ENCODE results near the gene DOLPP1.

The DOLPP1 gene

DNA sequence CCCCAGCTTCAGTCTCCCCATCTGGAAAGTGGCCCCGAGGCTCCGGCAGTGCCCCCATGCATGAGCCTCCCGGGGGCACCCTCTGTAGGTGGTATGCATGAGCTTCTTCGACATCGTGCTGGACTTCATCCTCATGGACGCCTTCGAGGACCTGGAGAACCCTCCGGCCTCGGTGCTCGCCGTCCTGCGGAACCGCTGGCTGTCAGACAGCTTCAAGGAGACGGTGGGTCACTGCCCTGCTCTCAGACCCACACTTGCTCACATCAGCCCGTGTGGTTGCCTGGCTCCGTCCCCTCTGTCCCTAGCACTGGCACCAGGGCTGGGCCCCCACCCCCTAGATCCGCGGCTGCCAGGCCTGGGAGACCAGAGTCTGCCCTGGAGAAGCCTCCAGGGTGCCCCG is 12.8 kb upstream of the DOLPP1 start:
- no peak for DNase-seq

DNA sequence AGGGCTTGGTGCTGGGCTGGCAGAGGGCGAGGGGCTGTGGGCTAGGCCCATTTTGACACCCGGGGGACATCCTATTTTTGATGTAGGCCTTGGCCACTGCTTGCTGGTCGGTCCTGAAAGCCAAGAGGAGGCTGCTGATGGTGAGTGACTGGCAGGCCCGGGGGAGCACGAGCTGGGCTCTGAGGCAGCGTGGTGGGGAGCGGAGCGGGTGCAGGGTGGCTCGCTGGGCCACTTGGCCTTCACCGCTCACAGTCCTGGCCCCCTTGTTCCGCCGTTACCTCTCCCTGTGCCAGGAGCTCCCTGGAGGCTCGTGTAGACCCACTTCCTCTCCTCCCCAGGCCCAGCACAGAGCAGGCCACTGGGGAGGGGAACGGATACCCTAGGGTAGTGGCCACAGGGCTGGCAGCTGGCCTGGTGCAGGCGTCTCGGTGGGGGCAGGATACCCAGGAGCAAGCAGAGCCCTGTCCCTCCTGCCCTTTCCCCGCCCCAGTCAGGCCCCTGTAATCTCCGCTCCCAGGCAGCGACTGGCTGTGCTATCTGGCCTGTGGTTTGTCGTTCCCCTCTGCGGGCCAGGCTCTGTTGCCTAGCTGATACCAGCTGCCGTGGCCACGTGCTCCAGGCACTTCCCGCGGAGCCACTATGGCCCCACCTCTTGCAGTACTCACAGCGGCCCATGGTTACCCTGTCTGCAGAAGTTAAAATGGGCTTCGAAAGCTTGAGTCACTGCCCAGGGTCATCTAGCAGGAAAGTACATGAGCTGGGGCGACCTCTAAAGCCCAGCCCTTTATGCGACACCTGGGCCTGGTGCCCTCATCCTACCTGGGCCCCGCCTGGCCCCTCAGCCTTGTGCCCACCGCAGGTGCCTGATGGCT is 11.7 kb upstream of the DOLPP1 start:
- no peak for DNase-seq

GRCh38 chr9:129069862-129070641 is 10.9 kb upstream of the DOLPP1 start:
- no peak for DNase-seq

DNA sequence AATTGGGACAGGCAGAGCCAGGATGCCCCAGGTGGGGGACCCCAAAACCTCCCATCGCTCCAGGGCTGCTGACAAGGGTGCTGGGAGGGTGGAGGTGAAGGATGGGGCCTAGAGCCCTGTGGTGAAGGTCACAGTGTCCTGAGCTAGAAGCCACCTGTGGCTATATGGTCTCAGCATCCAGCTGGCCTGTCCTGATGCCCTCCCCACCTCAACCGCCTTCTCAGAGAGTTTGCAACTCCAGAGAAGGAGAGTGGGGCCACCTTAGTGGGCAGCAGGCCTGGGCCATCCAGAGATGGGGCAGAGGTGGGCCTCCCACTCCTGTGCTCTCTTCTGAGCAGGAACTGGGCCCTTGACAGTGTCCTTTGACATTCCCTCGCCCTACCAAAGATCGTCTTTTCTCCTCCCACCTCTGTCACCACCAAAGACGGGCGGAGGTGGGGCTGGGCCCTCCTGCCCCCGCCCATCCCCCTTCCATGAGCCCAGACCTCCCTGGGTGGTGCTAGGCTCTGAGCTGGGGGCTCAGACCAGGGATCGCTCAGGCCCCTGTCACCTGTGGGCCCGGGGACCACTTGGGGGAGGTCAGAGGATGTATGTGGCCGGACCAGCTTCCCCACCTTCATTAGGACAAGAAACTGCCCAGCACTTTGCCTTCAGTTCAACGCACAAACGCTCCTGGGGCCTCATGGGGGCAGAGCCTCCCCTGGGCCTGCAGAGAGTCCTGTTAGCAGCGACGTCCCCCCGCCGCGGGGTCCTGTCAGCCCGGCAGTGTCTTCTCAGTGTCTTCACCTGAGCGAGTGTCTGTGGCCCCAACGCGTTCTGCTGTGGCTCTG is 10.0 kb upstream of the DOLPP1 start:
- DNase-seq, result no peak

GRCh38 chr9:129071526-129072126 is 9.3 kb upstream of the DOLPP1 start:
- no peak for DNase-seq

GRCh38 chr9:129072171-129072570 is 8.7 kb upstream of the DOLPP1 start:
- no peak for DNase-seq

DNA sequence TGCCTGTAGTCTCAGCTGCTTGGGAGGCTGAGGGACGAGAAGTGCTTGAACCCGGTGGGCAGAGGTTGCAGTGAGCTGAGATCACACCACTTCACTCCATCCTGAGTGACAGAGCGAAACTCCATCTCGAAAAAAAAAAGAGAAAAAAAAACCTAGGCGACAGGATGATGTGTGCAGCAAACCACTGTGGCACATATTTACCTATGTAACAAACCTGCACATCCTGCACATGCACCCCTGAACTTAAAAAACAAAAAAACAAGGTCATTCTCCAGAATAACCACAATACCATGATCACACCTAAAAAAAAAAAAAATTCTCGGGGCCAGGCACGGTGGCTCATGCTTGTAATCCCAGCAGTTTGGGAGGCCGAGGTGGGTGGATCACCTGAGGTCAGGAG is 7.5 kb upstream of the DOLPP1 start:
- DNase-seq, result no peak

DNA sequence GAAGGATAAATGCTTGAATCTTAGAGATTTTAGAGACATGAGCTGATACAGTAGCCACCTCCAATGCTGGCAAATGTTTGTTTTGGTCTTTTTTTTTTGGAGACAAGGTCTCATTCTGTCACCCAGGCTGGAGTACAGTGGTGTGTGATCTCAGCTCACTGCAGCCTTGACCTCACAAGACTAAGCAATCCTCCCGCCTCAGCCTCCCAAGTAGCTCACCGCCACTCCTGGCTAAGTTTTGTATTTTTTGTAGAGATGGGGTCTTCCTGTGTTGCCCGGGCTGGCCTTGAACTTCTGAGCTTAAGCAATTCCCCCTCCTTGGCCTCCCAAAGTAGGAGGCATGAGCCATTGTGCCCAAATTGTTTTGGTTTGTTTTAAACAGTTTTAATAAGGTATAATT is 6.8 kb upstream of the DOLPP1 start:
- DNase-seq, result no peak

- DNase-seq, result no peak
These were observed 4.8 kb upstream of the DOLPP1 start for GRCh38 chr9:129075996-129076639.

DNA sequence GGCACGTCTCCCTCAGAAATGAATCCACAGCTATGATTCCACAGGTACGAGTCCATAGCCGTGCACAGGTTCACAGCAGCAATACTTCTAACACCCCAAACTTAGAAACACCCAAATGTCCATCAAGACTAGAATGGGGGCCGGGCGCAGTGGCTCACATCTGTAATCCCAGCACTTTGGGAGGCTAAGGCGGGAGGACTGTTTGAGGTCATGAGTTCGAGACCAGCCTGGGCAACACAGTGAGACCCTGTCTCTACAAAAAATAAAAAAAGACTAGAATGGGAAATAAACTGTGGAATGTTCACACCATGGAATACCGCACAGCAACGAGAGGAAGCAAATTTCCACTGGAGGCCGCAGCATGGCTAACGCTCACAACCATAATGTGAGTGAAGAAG is 4.3 kb upstream of the DOLPP1 start:
- no peak for DNase-seq

DNA sequence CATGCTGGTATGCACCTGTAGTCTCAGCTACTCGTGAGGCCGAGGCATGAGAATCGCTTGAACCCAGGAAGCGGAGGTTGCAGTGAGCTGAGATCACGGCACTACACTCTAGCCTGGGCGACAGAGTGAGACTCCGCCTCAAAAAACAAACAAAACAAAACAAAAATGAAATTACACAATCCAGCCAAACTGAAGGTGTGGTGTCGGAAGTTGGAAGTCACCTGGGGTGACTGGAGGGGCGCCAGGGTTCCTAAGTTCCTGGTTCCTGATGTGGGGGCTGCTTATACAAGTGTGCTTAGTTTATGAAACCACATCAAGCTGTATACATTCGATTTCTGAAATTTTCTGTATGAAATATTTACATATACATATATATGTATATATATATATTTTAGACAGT is 3.7 kb upstream of the DOLPP1 start:
- no peak for DNase-seq

- DNase-seq, result no peak
These were observed 2.0 kb upstream of the DOLPP1 start for GRCh38 chr9:129078691-129079503.

GRCh38 chr9:129079829-129080228 is 1.1 kb upstream of the DOLPP1 start:
- DNase-seq, result no peak

DNA sequence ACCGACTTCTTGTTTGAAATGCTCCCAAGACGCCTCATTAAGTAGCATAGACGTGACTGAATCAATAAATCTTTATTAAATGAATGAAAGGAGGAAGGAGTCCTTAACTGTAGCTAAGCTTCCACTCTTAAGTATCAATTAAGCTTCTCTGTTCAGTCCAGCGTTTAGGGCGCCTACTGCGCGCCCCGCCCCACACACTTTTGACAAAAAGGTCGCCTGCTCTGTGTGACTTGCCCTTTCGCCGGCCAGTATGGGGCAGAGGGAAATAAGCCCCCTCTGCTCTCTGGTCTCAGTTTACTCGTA is 662 bp upstream of the DOLPP1 start:
- no peak for DNase-seq

GRCh38 chr9:129081388-129081904 is 535 bp downstream of the DOLPP1 start:
- no peak for DNase-seq

DNA sequence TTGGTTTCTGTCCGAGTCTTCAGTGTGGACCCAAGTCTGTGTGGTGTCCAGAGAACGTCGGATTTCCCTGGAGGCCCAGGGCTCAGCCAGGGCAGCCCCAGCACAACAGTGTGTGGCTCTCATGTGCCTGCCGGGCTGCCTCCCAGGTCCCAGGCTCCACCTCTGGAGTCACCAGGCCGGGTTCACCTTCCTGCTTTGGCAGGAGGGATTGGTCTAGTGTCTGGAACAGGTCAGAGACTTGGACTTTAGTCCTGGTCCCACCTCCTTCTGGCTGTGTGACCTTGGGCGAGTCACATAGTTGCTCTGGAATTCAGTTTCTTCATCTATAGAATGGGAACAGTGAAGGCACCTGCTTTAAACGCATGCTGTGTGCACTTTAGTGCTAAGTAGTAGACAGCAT is 3.2 kb downstream of the DOLPP1 start:
- no peak for DNase-seq

DNA sequence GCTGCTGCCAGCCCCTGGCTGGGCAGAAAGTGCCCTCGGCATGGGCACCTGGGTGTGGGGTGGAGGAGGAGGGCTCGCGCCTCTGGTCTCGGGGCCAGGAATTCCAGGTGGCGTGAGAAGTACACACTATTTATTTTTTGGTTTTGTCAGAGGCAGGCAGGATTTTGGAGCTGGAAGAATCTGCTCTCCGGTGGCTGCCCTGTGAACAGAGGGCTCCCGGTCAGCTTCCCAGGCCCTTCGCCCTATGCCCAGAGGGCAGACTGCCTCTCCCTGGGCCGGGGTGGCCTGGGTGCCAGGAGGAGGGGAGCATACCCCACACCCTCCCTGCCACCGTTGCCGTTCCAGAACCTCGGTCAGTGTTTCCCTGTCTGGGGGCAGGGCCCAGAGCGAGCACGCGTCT is 8.3 kb downstream of the DOLPP1 start:
- DNase-seq, result no peak

DNA sequence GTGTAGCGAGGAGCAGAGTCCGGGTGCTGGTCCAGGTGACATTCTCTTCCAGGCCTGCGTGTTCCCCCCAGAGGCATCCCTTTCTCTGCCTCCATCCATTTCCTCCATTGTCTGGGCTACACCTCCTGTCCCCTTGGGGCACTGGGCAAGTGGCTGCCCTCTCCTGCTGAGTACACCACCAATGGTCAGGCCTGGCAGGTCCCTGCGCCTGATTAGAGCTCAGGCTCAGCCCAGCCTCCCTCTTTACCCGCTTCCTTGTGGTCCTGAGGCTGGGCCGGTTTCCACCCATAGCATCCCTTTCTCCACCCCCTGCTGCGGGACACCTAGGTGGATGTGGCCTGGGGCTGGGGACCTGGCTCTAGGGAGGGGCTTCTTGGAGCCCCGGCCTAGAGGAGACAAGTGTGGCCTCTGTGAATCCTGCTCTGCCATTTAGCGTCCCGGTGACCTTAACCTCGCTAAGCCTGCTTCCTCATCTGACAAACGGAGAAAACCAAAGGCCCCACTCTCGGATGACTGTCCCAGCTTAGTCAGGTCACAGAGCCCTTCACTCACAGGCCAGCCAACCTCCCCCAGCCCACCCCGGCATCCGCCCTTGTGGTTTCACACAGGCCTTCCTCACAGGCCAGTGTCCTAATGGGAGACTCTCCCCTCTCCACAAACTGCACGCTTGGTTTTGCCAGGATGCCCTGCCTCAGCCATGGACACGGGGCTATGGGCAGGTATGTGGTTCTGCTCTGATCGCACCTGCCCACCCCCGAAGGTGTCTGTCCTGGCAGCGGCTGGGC is 12.9 kb downstream of the DOLPP1 start:
- DNase-seq, result no peak

DNA sequence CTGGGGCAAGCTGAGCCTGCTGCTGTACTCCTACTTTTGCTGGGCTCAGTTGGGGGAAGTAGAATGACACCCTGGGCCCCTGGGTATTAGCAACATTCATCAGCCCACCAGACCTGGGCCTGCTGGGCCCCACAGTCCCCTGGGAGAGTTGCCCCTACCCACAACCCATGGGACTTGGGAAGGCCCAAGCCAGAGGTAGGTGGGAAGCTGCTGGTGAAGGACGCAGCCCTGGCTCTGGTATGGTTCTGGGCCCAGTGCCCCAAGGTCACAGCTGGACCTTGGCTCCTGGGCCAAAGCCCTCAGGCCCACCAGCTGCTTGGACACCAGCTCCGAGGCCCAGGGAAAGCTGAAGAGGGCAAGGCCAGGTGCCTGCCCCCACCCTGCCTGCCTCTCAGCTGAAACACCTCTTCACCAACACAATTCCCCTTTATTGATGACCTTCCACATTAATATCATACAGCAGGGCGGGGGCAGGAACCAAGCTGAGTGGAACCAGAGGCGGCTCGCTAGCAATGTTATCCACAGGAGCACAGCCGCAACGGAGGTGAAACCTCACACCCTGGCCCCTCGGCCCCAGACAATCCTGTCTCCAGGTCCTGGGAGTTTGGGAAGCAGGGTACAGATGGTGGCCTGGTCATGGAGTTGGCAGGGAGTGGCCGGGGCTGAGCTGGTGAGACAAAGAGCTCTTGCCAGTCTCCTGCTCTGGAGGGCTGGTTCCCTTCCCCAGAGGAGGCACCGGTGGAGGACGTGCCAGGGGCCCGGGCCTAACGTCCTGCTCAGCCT is 13.7 kb downstream of the DOLPP1 start:
- DNase-seq, result no peak

- DNase-seq, result no peak
These were observed 14.3 kb downstream of the DOLPP1 start for GRCh38 chr9:129095170-129095667.

All from NCI-H187 (cell line).